Measurements from ENCODE around the gene CD36.

The CD36 gene

GRCh38 chr7:80629023-80629422, 9.4 kb upstream of the CD36 start:
- no peak for DNase-seq

- DNase-seq: no peak
Observed at GRCh38 chr7:80630608-80631405, 7.6 kb upstream of the CD36 start.

GRCh38 chr7:80631421-80631820, 7.0 kb upstream of the CD36 start:
- no peak for DNase-seq

GRCh38 chr7:80632139-80632538, 6.3 kb upstream of the CD36 start:
- DNase-seq: no peak

- DNase-seq: no peak
Observed at GRCh38 chr7:80632819-80633218, 5.6 kb upstream of the CD36 start.

GRCh38 chr7:80634505-80634904, 3.9 kb upstream of the CD36 start:
- DNase-seq: no peak

GRCh38 chr7:80635533-80635932, 2.9 kb upstream of the CD36 start:
- no peak for DNase-seq

- no peak for DNase-seq
Observed at GRCh38 chr7:80635998-80636397, 2.4 kb upstream of the CD36 start.

GRCh38 chr7:80636709-80637108, 1.7 kb upstream of the CD36 start:
- no peak for DNase-seq

GRCh38 chr7:80637454-80637853, 988 bp upstream of the CD36 start:
- no peak for DNase-seq

GRCh38 chr7:80639011-80639410, 569 bp downstream of the CD36 start:
- no peak for DNase-seq

- no peak for DNase-seq
Observed at GRCh38 chr7:80640846-80641245, 2.4 kb downstream of the CD36 start.

GRCh38 chr7:80641548-80641947, 3.1 kb downstream of the CD36 start:
- no peak for DNase-seq

- no peak for DNase-seq
Observed at GRCh38 chr7:80642871-80643270, 4.4 kb downstream of the CD36 start.

GRCh38 chr7:80643336-80643915, 5.0 kb downstream of the CD36 start:
- no peak for DNase-seq

GRCh38 chr7:80644054-80644453, 5.6 kb downstream of the CD36 start:
- no peak for DNase-seq

GRCh38 chr7:80646083-80646865, 7.8 kb downstream of the CD36 start:
- no peak for DNase-seq

GRCh38 chr7:80647436-80647835, 9.0 kb downstream of the CD36 start:
- no peak for DNase-seq

- DNase-seq: no peak
Observed at GRCh38 chr7:80648031-80648600, 9.7 kb downstream of the CD36 start.

GRCh38 chr7:80649011-80649410, 10.6 kb downstream of the CD36 start:
- no peak for DNase-seq

GRCh38 chr7:80650030-80650429, 11.6 kb downstream of the CD36 start:
- DNase-seq: no peak

GRCh38 chr7:80651471-80651870, 13.0 kb downstream of the CD36 start:
- DNase-seq: no peak

- no peak for DNase-seq
Observed at GRCh38 chr7:80653244-80653643, 14.8 kb downstream of the CD36 start.

GRCh38 chr7:80654887-80655340, 16.5 kb downstream of the CD36 start:
- DNase-seq: no peak

Data from CD4-positive, alpha-beta T cell treated with Interferon alpha-2 for 1 hour (primary cell).